ENCODE results near the gene PITPNC1.
"Not testable (repeated sequence)": the region's sequence is repeated elsewhere in the genome, so short reads cannot be mapped to it uniquely, and the experiment has no call there.

Gene PITPNC1

DNA sequence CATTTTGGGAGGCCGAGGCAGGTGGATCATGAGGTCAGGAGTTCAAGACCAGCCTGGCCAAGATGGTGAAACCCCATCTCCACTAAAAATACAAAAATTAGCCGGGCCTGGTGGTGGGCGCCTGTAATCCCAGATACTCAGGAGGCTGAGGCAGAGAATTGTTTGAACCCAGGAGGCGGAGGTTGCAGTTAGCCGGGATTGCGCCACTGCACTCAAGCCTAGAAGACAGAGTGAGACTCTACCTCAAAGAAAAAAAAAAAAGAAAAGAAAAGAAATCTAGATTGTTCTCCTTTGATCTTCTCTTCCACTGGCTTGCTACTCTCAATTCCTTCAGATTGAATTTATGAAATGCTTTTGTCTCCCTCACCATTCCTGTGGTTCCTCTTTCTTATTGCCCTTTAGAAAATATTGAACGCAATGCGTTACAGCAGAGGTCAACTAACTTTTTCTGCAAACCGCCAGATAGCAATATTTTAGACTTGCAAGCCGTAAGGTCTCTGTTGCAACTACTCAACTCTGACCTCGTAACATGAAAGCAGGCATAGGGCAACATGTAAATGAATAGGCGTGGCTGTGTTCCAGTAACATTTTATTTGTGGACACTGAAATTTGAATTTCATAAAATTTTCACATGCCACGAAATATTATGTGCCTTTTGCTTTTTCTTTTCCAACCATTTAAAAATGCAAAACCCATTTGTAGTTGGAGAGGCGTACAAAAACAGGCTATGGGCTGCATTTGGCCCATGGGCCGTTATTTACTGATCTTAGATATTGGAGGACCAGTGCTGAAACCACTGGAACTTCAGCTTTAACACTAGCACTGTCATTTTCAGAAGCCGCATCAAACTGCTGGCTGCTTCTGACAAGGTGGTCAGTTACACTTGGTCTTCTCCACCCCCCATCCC lies 24.8 kb downstream of the PITPNC1 start:
- no peak for DNase-seq

DNA sequence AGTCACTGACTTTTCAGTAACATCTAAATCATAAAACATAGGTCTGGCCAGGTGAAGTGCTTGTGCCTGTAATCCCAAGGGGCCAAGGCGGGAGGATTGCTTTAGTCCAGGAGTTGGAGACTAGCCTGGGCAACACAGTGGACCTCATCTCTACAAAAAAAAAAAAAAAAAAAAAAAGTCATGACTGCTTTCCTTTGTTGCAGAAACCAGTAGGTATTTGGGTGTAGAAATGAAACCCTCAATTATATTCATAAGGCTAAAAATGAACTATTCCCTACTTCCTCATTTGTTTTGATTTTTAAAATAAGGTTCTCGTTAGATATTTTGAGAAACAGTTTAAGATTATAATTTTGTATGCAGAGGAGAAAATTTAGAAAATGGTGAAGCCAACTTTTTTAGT lies 26.0 kb downstream of the PITPNC1 start:
- DNase-seq, result no peak

DNA sequence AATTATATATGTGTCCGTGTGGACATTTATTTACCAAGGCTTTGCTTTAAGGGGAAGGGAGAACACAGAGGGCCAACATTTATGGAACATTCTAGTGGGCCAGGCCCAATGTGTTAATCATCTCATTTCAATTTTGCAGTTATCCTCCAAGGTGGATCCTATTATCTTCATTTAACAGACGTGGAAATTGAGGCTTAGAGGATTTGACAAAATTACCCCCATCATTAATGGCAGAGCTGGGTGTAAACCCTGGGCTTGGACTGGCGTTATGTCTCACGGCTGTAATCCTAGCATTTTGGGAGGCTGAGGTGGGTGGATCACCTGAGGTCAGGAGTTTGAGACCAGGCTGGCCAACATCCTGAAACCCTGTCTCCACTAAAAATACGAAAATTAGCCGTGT lies 26.4 kb downstream of the PITPNC1 start:
- no peak for DNase-seq

DNA sequence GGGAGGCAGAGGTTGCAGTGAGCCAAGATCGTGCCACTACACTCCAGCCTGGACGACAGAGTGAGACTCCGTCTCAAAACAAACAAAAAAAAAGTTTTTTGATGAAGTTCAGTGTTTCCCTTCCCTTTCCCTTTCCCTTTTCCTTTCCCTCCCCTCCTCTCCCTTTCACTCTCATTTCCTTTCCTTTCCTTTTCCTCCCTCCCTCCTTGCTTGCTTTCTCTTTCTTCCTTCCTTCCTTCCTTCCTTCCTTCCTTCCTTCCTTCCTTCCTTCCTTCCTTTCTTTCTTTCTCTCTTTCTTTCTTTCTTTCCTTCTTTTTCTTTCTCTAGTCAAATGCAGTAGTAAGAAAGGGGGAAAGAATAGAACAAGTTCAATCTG lies 31.4 kb downstream of the PITPNC1 start:
- not testable (repeated sequence) for DNase-seq

DNA sequence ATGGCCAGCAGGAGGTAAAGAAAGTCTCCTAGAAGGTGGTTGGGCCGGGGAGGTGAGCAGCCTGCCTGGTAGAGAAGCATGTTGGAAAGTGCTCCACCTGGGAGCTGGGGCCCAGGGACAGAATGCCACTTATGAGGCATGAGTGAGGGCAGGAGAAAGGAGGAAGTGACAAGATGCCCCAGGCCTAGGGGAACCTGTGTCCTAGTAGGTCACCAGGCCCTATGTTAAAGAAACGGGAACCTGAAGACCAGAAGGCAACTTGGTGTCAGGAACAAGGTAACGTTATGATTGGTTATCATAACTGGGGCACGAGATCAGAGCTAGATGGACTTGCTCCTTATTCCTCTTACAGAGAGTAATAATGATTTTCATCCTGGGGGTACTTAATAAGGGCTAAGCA lies 34.3 kb downstream of the PITPNC1 start:
- DNase-seq, result no peak

DNA sequence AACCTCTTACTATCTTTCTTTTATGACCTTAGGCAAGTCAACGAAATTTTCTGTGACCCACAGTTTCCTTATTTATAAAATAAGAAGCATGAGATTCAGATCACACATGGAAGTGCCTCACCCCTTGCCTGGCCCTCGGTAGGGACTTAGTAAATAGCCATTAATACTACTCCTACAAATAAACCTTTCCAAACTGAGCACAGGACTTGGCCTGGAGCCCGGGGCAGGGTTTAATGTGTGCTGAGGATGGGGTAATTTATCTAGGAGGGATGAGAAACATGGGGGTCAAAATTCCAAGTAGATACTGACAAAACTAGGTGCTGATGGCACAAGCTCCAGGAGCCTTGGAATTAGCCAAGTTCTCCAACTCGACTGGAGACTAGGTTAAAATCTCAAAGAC lies 35.0 kb downstream of the PITPNC1 start:
- no peak for DNase-seq

DNA sequence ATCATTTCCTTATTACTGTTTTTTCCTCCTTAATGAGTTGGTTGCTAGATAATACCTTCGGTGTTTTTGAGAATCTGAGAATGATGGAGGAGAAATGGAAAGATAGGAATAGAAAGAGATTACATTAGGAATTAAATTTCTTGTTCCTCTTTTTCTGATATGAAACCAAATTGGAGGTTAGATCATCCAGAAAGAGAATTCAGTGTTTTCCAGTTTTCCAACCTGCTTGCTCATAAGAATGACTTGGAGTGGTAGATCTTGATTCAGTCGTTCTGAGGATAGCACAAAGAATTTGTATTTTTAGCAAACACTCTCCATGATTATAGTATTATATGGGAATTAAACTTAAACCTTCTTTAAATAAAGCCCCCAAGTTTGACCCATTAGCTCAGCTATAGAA lies 35.9 kb downstream of the PITPNC1 start:
- no peak for DNase-seq

DNA sequence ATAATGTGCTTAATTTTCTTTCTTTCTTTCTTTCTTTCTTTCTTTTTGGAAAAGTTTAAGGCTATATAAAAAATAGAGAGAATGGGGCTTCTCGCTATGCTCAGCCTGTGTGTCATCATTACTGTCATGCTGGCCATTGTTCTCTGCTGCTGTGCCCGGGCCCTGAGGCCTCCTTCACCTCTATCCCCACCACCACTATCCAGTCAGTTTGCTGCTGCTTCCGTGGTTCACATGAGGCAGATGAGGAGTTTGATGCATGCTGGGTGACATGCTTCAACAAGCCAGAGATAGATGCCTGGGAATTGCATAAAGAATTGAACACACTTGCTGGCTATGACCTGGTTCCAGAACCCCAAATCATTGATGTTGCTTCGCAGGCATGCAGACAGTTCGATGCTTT lies 36.3 kb downstream of the PITPNC1 start:
- no peak for DNase-seq

DNA sequence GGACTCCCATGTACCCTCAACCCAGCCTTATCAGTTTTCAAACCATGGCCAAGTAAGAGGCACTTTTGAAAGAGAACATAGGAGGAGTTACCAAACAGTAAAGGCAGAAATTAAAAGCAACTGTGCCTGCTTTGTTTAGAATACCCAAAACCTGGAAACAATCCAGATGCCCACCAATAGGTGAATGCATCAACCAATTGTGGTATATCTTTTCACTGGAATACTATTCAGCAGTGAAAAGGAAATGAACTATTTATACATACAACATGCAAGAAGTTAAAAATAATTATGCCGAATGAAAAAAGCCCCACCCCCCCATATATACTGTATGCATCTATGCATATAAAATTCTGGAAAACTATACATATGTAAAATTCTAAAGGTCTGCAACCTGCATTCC lies 37.0 kb downstream of the PITPNC1 start:
- DNase-seq, result no peak

DNA sequence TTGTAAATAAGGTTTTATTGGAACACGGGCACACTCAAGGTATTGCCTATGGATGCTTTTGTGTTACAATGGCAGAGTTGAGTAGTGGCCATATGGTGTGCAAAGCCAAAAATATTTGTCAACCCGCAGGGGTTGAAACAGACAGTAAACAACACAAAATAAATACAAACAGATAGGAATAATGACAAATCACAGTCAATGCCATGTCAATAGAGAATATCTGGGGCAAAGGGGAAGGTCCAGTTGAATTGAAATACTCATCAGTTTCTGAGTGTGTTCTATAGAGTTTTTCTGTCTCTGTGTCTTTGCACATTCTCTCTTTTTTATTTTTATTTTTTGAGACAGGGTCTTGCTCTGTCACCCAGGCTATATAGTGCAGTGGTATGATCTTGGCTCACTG lies 37.5 kb downstream of the PITPNC1 start:
- no peak for DNase-seq

DNA sequence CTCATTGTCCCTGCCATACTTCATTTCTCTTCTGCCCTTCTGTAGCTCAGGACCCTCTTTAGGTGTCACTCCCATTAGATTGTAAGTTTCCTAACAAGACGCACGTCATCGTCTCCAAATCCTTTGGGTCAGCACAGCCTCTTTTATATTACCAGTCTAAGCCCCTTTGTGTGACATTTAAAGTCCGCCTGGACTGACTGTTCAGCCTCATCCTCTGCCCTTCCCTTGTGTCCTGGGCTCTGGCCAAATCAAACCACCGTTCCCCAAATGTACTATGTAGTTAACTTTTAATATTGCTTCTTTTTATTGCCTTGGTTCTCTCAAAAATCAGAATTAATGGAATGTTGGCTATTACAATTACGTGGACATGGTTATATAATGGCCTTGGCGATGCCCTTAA lies 38.2 kb downstream of the PITPNC1 start:
- no peak for DNase-seq

DNA sequence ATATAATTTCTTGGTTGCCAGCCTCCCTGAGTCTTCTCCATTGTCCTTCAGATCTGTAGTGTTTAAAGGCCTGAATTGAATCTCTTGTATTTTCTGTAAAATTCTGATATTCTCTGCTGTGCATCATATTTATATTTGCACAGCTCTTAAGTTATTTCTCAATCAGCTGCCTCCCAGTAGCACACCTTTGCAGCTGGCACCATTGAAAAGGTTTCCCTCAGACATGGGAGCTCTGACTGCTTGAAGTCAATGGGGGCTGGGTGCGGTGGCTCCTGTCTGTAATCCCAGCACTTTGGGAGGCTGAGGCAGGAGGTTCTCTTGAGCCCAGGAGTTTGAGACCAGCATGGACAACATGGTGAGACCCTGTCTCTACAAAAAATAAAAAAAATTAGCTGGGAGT lies 40.4 kb downstream of the PITPNC1 start:
- DNase-seq, result no peak

DNA sequence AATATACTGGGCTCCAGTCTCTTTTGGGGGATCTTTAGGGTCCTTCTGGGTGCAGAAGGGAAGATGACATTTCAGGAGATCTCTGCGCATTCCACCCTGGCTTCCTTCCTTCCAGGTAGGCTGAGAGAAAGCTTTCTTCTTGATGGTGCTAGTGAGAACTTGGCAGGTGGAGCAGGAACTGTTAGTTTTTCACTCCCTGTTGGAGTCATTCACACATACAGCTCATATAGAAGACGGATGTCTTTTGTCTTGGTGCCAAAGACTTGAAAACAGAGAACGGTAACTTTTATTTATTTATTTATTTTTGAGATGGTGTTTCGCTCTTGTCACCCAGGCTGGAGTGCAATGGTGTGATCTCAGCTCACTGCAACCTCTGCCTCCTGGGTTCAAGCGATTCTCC lies 43.9 kb downstream of the PITPNC1 start:
- no peak for DNase-seq

DNA sequence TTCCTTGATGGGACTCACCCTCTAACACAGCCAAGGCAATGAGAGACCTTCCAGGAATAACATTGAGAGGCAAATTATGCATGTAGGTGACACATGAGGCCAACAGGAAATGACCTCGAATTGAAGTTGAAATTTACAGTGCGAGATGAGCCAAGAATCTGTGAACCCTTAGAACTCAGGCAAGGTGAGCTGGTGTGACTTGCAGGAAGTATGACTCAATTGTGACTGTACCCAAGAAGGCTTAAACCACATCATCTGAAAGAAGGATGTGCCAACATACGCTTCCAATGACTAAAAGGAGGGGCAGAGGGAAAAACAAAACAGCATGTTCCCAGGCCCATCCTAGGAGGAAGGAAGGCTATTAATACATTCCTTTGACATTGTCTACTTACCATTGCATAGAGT lies 44.8 kb downstream of the PITPNC1 start:
- no peak for DNase-seq

DNA sequence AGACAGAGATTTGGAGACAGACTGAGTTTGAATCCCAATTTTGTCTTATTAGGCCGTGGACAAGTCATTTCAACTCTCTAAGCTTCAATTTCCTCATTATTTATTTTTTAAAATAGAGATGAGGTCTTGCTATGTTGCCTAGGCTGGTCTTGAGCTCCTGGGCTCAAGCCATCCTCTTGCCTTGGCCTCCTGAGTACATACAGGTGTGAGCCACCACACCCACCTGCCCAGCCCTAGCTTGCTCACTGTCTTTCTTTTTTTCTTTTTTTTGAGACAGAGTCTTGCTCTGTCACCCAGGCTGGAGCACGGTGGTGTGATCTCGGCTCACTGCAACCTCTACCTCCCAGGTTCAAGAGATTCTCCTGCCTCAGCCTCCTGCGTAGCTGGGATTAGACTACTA lies 45.2 kb downstream of the PITPNC1 start:
- DNase-seq, result not testable (repeated sequence)

DNA sequence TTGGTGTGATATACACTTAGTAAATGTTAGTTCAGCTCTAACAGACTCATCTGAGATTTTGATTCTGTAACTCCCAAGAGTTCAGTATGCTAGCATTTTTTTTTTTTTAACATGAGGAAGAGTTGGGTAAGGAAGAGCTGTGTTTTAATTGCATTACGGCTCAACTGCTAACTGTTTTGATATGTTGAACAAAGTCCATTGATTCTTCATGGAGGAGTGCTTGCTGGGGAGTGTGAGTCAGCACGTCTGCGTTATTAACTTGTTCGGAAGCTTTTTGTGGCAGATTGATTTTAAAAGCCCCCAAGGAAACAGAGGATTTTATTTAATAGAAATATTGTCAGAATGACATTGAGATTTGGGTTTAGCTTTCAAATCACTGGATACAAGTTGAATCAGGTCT lies 45.8 kb downstream of the PITPNC1 start:
- DNase-seq, result no peak

DNA sequence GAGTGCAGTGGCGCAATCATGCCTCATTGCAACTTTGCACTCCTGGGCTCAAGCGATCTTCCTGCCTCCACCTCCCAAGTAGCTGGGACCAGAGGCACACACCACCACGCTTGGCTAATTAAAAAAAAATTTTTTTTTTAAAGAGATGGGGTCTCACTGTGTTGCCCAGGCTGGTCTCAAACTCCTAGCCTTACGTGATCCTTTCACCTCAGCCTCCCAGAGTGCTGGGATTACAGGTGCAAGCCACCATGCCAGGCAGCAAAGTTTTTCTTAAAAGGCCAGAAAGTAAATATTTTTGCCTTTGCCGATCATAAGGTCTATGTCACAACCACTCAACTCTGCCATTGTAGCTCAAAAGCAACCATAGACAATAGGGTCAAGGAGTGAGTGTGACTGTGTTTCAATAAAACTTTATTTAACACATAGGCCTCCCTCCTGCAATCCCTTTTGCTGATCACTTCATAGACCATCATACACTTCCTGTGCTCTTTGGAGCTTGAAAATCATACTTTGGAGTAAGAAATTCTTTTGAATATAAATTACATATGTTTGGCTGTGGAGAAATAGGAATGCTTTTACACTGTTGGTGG lies 48.6 kb downstream of the PITPNC1 start:
- DNase-seq, result no peak

DNA sequence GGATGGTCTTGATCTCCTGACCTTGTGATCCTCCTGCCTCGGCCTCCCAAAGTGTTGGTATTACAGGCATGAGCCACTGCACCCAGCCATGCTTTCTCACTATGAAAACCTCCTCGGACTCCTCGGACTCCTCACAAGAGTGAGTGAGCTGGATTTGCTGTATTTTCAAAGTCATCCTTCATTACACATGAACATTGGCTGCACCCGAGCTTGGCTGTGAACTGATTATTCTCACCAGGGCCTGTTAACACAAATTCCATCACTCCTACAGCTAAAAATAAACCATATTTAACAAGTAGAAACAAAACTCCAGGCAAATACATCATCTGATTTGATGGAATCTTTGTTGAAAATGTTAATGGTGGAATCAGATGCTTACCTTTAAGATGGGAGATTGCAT lies 50.3 kb downstream of the PITPNC1 start:
- DNase-seq, result no peak

DNA sequence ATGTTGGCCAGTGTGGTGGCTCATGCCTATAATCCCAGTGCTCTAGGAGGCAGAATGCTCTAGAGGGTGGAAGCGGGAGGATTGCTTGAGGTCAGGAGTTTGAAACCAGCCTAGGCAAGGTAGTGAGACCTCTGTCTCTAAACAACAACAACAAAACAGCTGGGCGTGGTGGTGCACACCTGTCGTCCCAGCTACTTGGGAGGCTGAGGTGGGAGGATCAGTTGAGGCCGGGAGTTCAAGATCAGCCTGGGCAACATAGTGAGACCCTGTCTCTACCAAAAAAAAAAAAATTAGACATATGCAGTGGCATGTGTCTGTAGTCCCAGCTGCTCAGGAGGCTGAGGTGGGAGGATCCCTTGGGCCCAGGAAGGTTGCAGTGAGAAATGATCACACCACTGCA lies 53.4 kb downstream of the PITPNC1 start:
- DNase-seq, result not testable (repeated sequence)

DNA sequence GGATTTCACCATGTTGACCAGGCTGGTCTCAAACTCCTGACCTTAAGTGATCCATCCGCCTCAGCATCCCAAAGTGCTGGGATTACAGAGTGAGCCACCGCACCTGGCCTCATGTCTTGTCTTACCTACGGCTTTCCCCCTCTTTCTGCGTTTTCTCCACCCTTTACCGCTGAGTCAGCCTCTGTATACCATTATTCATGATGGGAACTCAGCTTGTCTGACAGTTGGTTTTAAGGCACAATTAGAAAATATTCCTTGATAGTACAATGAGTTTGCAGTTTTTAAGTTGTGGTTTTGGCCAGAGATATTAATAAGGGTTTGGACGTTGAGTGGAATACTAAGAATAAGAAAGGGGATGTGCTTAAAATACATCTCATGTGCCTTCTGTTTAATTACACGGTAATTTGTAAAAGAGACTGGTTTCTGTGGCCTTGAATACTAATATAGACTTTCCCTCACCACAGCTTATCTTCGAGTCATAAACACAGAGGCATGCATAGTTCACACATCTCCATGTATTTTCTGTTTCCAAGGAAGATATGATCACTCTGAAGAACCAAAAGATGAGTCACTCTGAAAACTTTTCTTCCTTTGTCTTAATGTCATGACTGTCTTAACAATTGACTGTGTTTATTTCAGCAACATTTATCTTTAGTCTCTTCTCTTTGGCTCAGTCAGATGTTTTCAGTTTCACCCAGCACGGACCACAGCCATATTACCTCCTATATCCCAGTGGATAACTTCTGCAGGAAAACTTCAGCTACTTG lies 54.4 kb downstream of the PITPNC1 start:
- DNase-seq, result no peak

DNA sequence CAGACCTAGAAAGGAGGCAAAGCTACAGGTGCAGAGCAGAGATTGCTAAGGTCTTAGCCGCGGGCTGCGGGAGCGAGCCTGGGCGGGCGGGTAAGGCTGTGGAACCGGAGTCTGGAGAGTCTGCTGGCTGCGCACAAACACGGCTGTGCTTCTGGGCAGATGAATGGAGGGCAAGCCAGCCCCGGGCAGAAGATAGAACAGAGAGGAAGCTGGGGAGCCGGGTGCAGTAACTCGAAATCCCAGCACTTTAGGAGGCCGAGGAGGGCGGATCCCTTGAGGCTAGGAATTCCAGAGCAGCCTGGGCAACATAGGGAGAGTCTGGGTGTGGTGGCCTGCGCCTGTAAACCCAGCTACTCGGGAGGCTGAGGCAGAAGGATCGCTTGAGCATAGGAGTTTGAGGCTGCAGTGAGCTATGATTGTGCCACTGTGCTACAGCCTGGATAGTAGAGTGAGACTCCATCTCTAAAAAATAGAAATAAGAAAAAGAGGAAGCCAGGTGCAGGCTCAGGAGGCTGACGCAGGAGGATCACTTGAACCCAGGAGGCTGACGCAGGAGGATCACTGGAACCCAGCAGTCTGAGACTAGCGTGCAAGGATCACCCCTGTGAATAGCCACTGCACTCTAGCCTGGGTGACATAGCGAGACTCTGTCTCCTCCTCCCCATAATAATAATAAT lies 56.3 kb downstream of the PITPNC1 start:
- DNase-seq, result no peak

DNA sequence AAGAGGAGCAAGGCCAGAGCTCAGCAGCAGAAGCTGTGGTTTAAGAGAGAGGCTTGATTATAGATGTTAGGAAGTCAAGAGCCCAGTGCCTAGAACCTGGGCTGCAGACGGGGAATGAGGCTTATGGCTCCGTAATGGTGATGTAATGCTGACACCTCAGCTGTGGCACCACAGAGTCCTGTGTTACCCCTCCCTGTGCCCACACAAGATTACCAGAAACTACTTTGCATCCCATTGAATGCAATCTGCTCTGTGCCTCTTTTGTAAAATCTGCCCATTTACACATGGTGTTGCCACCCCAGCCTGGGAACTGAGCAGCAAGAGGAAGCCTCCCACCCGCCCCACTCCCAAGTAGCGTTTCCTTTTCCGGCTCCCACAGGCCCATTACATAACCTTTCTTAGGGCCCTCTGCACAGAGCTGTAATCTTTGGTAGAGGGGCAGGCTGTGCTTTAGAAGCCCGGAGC lies 57.0 kb downstream of the PITPNC1 start:
- DNase-seq, result no peak

DNA sequence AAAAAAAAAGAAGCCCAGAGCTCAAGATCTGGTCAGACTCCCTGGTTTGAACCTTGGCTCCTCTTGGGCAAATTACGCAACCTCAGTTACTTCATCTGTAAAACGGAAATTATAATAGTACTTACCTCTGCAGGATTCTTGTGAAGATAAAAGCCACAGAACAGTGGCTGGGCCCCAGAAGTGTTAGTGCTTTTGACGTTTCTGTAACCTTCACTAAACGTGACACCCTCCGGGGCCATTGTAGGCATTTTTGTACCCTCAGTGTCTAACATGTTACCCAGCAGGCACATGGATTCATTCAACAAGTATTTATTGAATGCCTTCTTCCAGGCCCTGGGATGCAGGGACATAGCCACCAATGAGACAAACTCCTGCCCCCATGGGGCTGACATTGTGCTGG lies 58.0 kb downstream of the PITPNC1 start:
- no peak for DNase-seq
